Gastrocnemius medialis (tissue), 4 donors: ENCODE results near the gene DIPK2A.

Experiments
- CTCF ChIP-seq, 5 experiments: fragments of 450-650 bp in 3 of 5; fragments of 200-600 bp in 2 of 5; sonication (generic) in 2 of 5; IDR thresholded peaks in 4 of 5; conservative IDR thresholded peaks in 1 of 5; 1 replicate in 4 of 5; 2 replicates in 1 of 5; pipeline ENCODE4 v1.5.1; 2016 to 2019; ENCODE audit warnings: antibody characterized with exemption in 5 of 5, mild to moderate bottlenecking in 3 of 5, moderate library complexity in 3 of 5
- POLR2A ChIP-seq, 2 donors: fragments of 450-650 bp; IDR thresholded peaks; one replicate each; pipeline ENCODE4 v1.6.1; 2017; ENCODE audit warnings: antibody characterized with exemption in 2 of 2, mild to moderate bottlenecking in 2 of 2, moderate library complexity in 2 of 2

GRCh38 chr3:143989461-143989860 lies 17.8 kb downstream of the DIPK2A start:
- TF ChIP-seq POLR2A (IDR thresholded peaks at IDR 0.05) = no peak
- TF ChIP-seq CTCF (IDR thresholded peaks at IDR 0.05 in 4 of 5, conservative IDR thresholded peaks at IDR 0.05 in 1 of 5) = no peak
